Right ventricle myocardium inferior (tissue), 1 donor: Measurements from ENCODE around the gene OR51B6. TPM values are rescaled to one million over a fixed set of nuclear protein-coding genes. Genes with fewer than 3 reads are reported as not detected.
"Not testable (repeated sequence)": the region's sequence is repeated elsewhere in the genome, so short reads cannot be mapped to it uniquely, and the experiment has no call there.

Experiments used
- ATAC-seq: fragments of 200-7000 bp; cut with Tn5 transposase; one replicate; pipeline ENCODE4 v1.9.1; 2020; ENCODE audit warnings: mild to moderate bottlenecking, moderate library complexity
- DNase-seq: peaks from one replicate; pipeline ENCODE4 v3.0.0; 2021; ENCODE audit errors: missing footprints
- intact Hi-C: fragments of 100-400 bp; cut with DNase I; formaldehyde crosslinking; loops from one replicate; pipeline ENCODE4 v1.11.0; 2022
- long read RNA-seq: library from polyadenylated mRNA; unstranded; transcript quantifications from one replicate; pipeline ENCODE4 v2.0.0, GENCODE V29; 2021
- total RNA-seq: library from RNA; stranded (reverse); fragmentation: NEBNext Ultra II Directional; extraction: Animal tissue kit (Norgen Biotek cat#: 25700); gene quantifications from one replicate; pipeline ENCODE4 v1.2.1, GENCODE V29; 2021
- donor health status: DM: no; HTN: yes; CAD: no; lungs with severe emphysema.

Gene OR51B6
- total RNA-seq: not detected
- long read RNA-seq: 0 reads

GRCh38 chr11:5351208-5351607 lies at the start of gene OR51B6:
OR51B6 (plus strand) TSS chr11:5351508; CDS start chr11:5351508, 0 bp downstream.
- DNase-seq (no peak), ATAC-seq (no peak)
- intact Hi-C loops: no loop called here

GRCh38 chr11:5301846-5302245 lies 49.5 kb upstream of the OR51B6 start, which contains the start of gene OR51B4:
OR51B4 (minus strand) TSS chr11:5301946; CDS start chr11:5301946, 0 bp downstream.
- no peak for ATAC-seq
- intact Hi-C loops: no loop called here
- DNase-seq: no peak

GRCh38 chr11:5303626-5304025 lies 47.7 kb upstream of the OR51B6 start:
- no peak for DNase-seq
- intact Hi-C loops: no loop called here
- ATAC-seq: no peak

GRCh38 chr11:5304046-5304445 lies 47.3 kb upstream of the OR51B6 start:
- no peak for DNase-seq
- intact Hi-C loops: no loop called here
- no peak for ATAC-seq

GRCh38 chr11:5307256-5308019 lies 43.9 kb upstream of the OR51B6 start:
- no peak for ATAC-seq
- intact Hi-C loops: no loop called here
- DNase-seq: no peak

- ATAC-seq: no peak
- DNase-seq: no peak
- intact Hi-C loops: no loop called here
Observed at GRCh38 chr11:5310423-5310822, 40.9 kb upstream of the OR51B6 start.

- ATAC-seq, intact Hi-C loops, DNase-seq: not testable (repeated sequence)
Observed at GRCh38 chr11:5313326-5314023, 37.8 kb upstream of the OR51B6 start.

- ATAC-seq: no peak
- intact Hi-C loops: no loop called here
- DNase-seq: no peak
Observed at GRCh38 chr11:5317292-5317691, 34.0 kb upstream of the OR51B6 start.

GRCh38 chr11:5324197-5324596 lies 27.1 kb upstream of the OR51B6 start, which contains the start of gene OR51B2:
OR51B2 (minus strand) TSS chr11:5324297; CDS start chr11:5324297, 0 bp downstream.
- DNase-seq (no peak), ATAC-seq (no peak)
- intact Hi-C loops: no loop called here

GRCh38 chr11:5335170-5335569 lies 16.1 kb upstream of the OR51B6 start:
- intact Hi-C loops: no loop called here
- DNase-seq (no peak), ATAC-seq (no peak)

GRCh38 chr11:5336331-5336730 lies 15.0 kb upstream of the OR51B6 start:
- ATAC-seq (no peak), DNase-seq (no peak)
- intact Hi-C loops: no loop called here

GRCh38 chr11:5337253-5337652 lies 14.1 kb upstream of the OR51B6 start:
- DNase-seq, intact Hi-C loops, ATAC-seq: not testable (repeated sequence)

- intact Hi-C loops: no loop called here
- no peak for ATAC-seq
- no peak for DNase-seq
Observed at GRCh38 chr11:5339771-5340322, 11.5 kb upstream of the OR51B6 start.

GRCh38 chr11:5343474-5344335 lies 7.6 kb upstream of the OR51B6 start, which contains the start of gene OR51B5:
OR51B5 (minus strand) TSS chr11:5343524; CDS start chr11:5343524, 0 bp downstream.
- intact Hi-C loops: no loop called here
- DNase-seq (no peak), ATAC-seq (no peak)

- no peak for ATAC-seq
- intact Hi-C loops: no loop called here
- DNase-seq: no peak
Observed at GRCh38 chr11:5345831-5346230, 5.5 kb upstream of the OR51B6 start.

- DNase-seq: no peak
- no peak for ATAC-seq
- intact Hi-C loops: no loop called here
Observed at GRCh38 chr11:5348551-5349194, 2.6 kb upstream of the OR51B6 start.

GRCh38 chr11:5349550-5349949 lies 1.8 kb upstream of the OR51B6 start:
- no peak for ATAC-seq
- no peak for DNase-seq
- intact Hi-C loops: no loop called here

GRCh38 chr11:5356031-5356430 lies 4.7 kb downstream of the OR51B6 start:
- intact Hi-C loops, DNase-seq, ATAC-seq: not testable (repeated sequence)
